Lower leg skin (tissue), 3 donors: ENCODE data around the gene ERC1.

Experiments used
- POLR2A ChIP-seq, 2 donors: fragments of 450-650 bp; IDR thresholded peaks; one replicate each; pipeline ENCODE4 v1.6.1; 2016 to 2017; ENCODE audit warnings: antibody characterized with exemption in 2 of 2, mild to moderate bottlenecking in 1 of 2, moderate library complexity in 1 of 2
- TF ChIP-seq, protein P1 (sequence below), 3 donors: fragments of 450-650 bp; IDR thresholded peaks; one replicate each; pipeline ENCODE4 v1.5.1; 2016; ENCODE audit warnings: antibody characterized with exemption in 3 of 3, mild to moderate bottlenecking in 3 of 3, moderate library complexity in 2 of 3

DNA sequence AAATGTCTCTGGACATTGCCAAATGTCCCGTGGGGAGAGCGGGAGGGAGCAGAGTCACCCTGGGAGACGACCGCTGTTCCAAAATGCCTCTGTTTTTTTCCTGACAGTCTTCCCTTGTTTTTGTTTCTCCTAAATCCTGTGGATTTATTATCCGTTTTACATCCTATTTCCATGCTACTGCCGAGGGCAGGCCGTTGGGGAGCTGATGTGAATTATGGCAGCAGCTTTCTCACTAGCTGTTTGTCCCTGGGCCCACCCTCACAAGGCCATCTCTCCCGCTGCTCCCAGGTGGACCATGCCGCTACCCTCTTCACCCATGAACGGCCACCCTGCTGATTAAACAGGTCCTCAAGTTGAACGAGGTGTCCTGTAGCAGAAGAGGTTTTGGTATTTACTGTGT is 548.1 kb downstream of the ERC1 start:
- TF ChIP-seq, protein P1, sequence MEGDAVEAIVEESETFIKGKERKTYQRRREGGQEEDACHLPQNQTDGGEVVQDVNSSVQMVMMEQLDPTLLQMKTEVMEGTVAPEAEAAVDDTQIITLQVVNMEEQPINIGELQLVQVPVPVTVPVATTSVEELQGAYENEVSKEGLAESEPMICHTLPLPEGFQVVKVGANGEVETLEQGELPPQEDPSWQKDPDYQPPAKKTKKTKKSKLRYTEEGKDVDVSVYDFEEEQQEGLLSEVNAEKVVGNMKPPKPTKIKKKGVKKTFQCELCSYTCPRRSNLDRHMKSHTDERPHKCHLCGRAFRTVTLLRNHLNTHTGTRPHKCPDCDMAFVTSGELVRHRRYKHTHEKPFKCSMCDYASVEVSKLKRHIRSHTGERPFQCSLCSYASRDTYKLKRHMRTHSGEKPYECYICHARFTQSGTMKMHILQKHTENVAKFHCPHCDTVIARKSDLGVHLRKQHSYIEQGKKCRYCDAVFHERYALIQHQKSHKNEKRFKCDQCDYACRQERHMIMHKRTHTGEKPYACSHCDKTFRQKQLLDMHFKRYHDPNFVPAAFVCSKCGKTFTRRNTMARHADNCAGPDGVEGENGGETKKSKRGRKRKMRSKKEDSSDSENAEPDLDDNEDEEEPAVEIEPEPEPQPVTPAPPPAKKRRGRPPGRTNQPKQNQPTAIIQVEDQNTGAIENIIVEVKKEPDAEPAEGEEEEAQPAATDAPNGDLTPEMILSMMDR (IDR thresholded peaks at IDR 0.05), result no peak
- TF ChIP-seq POLR2A (IDR thresholded peaks at IDR 0.05), result no peak
